Left lobe of liver (tissue), 2 donors: Measurements from ENCODE around the gene KIFC3. TPM values are rescaled to one million over a fixed set of nuclear protein-coding genes. Genes with fewer than 3 reads are reported as not detected.
"Not testable (repeated sequence)": the region's sequence is repeated elsewhere in the genome, so short reads cannot be mapped to it uniquely, and the experiment has no call there.

Experiments used
- ATAC-seq: fragments of 200-7000 bp; cut with Tn5 transposase; one replicate; pipeline ENCODE4 v1.9.1; 2020; ENCODE audit warnings: mild to moderate bottlenecking, moderate library complexity
- DNase-seq: peaks from one replicate; pipeline ENCODE4 v3.0.0-alpha.2; 2020; ENCODE audit warnings: low spot score
- total RNA-seq: library from RNA; stranded (reverse); gene quantifications from one replicate; pipeline ENCODE4 v1.2.1, GENCODE V29; 2021
- donor health status: DM: no; HTN: no; CAD: no; lungs with moderate emphysema.
- donor health status: DM: no; HTN: yes; CAD: no.

KIFC3 gene
- total RNA-seq, 1 donor from 2014 or later, result 43.5 TPM

DNA sequence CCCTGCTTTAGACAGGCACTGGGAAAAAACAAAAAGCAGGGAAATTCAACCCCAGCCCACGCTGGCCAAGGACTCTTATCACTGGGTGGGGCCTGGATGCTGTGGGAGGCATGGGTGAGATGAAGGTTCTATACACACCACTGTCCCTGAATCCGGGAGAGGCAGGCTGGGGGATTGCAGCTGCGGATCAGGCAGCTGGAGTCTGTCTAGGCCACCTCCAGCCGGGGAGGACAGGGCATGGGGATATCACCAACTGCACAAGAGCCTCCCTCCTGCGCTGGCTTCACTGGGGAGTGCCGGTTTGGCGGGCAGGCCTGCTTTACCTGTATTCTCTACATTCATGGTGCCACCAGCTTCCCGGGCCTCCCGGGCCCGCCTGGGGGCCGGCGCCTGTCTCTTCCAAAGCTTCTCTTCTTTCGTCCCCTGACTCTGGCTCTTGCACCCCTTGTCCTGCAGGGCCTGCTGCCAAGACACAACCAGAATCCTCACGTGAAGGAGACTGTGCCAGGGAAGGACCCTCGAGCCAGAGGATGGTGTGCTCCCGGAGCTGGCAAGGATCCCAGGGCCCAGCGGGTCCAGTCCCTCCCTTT lies 13.9 kb downstream of the KIFC3 start:
- no peak for DNase-seq
- no peak for ATAC-seq

DNA sequence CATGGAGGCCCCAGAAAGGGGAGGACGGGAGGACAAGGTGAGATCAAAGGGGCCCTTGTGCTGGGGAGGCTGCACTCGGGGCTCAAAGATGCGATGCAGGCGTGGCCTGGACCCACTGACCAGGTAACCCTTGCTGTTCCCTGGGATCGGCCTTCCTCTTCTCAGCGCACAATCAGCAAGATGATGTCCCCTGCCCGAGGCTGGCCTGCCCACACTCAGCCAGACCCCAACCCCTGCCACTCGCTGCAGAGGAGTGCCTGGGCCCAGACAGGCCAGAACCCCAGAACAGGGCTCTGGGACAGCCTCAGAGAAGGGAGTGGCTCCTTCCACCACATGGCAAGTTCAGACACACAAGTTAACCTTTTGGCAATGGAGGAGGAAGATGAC lies 14.8 kb downstream of the KIFC3 start:
- ATAC-seq, result no peak
- no peak for DNase-seq

DNA sequence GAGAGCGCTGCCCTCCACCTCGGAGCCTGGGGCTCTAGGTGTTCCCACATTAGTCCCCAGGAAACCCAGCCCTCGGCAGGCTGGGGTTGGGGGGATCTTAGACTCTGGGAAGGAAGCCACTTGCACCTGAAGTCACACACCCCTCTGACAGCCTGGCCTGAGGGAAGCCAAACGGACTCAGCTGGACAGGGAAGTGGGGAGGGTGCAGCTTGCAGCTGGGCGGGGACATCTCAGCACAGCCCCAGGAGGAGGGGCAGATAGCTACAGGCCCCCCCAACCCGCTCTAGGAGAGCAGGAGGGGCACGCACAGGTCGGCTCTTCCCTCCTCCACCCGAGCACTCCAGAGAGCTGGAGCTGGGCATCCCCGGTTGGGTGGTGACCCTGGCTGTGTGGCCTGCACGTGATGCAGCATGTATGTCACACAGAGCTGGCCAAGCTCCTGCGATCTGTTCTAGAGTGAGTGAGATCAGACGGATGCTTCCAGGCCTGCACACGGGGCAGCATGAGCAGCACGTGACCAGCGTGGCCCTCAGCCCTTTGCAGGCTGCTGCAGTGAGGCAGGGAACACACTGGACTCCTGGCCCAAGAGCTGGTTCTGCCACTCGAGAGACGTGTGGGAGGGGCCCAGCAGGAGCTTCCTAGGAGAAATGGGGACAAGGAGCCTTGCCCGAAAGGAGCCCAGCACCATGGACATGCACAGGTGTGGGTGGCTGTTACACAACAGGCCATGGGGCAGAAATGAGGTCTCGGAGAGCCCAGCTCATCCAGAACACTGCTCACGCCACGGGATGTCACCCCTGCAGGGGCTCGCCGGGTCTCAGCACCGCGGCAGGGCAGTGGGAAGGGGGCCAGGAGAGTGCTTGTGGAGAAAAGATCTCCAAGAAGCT lies 15.4 kb downstream of the KIFC3 start:
- DNase-seq, result no peak
- ATAC-seq, result peak; percentile 11

DNA sequence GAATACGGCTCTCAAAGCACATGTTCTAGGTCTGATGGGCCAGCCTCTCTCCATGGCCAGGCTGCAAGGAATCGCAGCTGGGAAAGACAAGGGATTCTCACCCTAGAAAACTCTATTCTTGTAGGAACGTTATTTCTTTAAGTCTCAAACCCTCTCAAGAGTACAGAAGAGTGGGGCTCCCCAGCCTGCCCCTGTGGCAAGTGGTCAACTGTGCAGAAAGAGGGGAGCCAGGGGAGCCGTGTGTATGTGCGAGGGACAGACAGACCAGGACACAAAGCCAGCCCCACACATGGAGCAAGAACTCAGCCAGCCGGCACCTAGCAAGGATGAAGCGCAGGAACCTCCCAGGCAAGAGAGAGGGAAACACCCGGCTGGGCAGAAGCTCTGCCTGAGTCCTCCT lies 16.4 kb downstream of the KIFC3 start:
- DNase-seq, result no peak
- no peak for ATAC-seq

DNA sequence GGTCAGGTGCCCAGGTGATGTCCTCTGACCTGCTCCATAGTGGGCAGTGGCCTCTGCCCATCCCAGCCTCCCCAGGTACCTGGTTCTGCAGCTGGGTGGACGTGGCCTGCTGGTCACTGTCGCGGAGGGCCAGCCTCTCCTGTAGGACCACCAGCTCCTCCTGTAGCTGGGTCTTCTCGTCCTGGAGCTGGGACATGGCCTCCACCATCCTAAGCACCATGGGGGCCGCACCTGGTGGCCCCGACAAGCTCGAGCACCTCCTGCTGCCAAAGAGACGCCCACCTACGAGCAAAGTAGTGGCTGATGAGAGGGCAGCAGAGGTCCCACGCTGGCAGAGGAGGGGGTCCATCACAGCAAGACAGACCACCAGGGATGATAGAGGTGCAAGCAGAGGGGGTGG lies 16.9 kb downstream of the KIFC3 start:
- DNase-seq (no peak), ATAC-seq (no peak)

DNA sequence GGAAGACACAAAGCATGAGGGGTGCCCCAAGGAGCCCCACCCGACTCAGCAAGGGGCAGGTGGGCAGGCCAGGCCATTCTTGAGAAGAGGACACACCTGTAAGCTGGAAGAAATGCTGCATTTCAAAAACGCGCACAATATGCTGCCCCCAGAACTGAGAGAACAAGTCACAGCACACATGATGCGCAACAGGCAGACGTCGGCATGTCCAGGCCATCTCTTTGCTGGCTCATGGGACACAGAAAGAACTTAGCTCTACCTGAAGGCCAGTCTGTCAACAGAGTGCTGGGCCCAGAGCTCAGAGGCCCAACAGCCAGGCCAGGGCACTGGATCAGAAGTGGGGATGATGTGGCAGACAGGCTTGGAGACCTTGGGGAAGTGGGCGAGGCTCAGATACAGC lies 18.0 kb downstream of the KIFC3 start:
- ATAC-seq, result no peak

DNA sequence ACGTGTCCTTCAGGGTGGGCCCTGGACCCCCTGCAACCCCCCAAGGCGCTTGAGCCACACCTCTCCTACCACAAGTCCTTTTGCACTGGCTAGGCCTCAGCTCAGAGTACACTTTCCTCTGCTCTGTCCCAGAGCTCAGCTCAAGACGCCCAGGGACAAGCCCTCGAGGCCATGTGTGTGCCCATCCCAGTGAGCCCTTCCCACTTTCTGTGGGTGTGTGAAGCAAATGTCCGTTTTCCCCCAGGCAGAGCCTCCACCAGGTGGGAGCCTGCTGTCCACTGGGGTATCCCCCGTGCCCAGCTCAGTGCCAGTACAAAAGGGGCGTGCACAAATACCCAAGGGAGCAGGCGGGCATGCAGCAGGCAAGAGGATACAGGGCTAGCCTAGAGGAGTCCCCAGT lies 18.4 kb downstream of the KIFC3 start:
- ATAC-seq, result no peak
- DNase-seq, result no peak

More for the DNA sequence above, 18.0 kb downstream of the KIFC3 start:
- no peak for DNase-seq

DNA sequence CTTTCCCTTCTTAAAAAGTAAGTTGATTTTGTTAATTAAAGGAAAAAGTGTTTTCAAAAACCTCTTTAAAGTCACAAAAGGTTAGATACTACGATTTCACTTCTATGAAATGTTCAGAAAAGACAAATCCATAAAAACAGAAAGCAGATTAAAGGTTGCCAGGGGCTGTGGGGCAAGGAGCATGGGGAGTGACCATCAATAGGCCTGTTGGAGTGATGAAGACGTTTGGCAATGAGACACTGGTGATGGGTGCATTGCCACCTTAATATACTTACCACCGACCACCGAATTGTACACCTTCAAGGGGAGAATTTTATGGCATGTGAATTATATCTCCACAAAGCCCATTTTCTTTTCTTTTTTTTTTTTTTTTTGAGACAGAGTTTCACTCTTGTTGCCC lies 19.2 kb downstream of the KIFC3 start:
- no peak for ATAC-seq
- DNase-seq, result no peak

DNA sequence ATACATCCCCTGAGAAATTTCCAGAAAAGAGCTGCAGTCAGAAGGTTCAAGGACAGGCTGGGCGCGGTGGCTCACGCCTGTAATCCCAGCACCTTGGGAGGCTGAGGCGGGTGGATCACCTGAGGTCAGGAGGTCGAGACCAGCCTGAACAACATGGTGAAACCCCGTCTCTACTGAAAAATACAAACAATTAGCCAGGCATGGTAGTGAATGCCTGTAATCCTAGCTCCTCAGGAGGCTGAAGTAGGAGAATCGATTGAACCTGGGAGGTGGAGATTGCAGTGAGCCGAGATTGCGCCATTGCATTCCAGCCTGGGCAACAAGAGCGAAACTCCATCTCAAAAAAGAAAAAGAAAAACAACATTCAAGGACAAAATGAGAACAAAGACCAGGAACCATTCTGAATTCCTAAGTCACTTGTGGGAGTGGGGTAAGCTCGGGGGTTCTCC lies 19.7 kb downstream of the KIFC3 start:
- not testable (repeated sequence) for DNase-seq
- ATAC-seq, result peak; percentile 60

DNA sequence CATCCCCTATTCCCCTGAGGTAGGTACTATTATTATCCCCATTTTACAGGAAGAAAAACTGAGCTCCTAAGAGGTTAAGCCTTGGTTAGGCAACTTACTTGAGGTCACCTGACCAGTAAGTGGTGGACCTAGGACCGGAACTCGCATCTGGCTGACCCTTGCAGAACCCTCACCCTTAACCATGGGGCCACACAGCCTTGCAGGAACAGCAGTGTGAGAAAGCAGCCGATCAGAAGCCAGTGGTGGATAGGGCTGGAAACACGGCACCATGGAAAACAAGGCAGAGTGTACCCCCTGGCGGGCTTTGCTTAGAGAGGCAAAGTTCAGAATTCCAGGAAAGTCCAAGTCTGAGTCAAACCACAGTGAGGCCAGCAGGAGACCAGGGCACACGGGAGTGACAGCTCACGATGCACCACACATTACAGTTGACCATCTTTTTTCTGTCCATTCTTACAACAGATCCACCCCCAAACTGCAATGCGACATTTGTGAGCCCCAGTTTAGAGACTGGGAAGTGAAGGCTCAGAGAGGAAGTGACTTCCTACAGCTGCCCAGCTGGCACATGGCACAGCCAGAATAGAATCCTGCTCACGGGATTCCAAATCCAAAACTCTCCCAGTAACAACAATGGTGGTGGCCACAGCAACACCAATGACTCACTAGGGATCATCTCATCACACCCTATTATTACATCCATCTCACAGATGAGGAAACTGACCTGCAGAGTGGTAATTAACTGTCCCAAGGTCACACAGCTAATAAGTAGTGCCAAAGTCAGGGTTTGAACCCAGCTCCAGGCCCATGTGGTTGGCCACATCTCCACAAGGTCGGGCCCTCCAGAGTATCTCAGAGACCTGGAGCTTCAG lies 20.3 kb downstream of the KIFC3 start:
- DNase-seq, result no peak

DNA sequence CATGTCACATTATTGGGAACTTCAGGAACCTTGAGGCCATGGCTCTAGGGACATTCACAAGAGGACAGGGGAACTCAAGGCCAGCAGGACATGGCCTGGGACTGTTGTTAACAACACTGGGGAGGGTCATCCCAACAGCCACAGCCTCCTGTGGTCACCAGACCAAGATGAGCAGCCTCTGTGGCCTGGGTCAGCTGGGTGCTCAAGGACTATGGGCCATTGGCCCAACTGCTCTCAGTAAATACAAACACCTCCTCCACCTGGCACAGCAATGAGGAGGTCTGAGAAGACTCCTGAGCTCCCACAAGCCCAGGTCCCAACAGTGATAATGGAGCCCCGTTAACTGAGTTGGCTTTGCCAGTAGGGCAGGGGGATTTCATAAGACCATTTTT lies 20.9 kb downstream of the KIFC3 start:
- DNase-seq (no peak), ATAC-seq (peak; percentile 16)

More for the DNA sequence above, 20.3 kb downstream of the KIFC3 start:
- ATAC-seq, result peak; percentile 38

DNA sequence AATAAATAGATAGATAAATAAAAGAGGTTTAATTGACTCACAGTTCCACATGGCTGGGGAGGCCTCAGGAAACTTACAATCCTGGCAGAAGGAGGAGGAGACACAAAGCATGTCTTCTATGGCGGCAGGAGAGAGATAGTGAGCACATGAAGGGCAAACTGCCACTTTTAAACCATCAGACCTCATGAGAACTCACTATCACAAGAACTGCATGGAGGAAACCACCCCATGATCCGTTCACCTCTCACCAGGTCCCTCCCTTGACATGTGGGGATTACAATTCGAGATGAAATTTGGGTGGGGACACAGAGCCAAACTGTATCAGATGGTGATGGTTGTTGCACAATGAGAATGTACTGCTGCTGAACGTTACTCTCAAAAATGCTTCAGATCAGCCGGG lies 22.5 kb downstream of the KIFC3 start:
- not testable (repeated sequence) for DNase-seq, ATAC-seq

DNA sequence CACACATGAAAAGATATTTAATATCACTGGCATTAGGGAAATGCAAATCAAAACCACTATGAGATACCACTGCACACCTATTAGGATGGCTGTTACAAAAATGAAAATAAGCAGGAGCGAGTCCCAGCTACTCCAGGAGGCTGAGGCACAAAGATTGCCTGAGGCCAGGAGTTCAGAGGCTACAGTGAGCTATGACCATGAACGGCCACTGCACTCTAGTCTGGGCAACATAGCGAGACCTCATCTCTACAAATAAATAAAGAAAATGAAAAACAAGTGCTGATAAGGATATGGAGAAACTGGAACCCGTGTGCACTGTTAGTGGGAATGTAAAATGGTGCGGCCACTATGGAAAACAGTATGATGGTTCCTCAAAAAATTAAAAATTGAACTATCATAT lies 23.6 kb downstream of the KIFC3 start:
- DNase-seq, result no peak
- ATAC-seq, result no peak

DNA sequence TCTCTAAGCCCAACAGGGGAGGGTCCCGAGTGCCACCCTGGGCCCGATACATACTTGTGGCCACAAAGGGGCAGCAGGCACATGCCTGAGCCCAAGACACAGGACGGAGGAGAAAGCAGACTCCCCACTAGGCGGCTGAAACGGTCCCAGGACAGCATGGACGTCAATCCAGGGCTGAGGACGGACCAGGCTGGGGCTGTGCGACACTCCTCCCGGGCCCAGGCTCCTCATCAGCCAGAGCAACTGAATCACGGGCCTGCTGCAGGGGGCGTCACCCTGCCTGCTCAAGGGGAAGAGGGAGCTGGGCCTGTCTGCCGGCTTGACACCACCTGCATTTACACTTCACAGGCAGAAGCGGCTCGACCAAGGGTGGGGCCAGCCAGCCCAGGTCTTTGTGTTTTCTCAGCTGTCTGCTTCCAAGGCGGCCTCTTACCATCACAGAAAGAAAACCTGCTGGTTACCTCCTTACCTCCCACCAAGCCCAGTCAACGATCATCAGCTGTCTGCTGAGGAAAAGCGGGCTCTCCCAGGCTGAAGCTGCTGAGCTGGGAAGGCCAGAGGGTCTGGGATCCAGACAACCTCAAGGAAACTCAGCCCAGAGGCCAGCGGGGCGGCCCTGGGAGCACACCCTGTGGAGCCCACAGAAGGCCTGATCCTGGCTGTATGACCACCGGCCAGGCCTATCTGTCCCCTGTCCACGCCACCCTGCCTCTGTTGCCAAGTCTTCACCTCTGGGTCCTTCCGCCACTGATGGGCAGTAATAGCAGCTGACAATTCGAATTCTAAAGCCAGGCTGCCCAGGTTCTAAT lies 26.4 kb downstream of the KIFC3 start:
- DNase-seq, result no peak

DNA sequence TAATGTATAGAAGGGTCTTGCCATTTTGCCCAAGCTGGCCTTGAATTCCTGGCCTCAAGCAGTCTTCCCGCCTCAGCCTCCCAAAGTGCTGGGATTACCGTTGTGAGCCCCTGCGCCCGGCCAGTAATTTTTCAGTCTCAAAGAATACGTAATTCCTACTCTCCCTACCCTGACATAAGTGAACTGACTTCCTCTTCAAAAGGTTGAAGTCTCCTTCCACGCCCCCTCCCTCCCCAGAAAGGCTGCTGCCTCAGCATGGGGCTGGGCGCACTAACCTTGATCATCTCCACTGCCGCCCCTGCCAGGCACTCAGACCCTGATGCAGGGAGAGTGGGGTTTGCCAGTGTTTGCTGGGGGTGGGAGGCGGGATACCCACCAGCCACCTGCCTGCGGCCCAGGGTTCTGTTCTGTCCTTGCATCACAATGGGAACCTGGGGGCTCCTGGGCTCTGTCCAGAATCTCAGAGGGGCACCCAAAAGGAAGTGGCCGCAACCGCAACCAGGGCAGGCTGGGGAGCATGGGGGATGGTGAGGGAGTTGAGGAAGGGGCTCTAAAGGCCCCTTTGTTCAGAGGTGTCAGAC lies 27.5 kb downstream of the KIFC3 start:
- DNase-seq (no peak), ATAC-seq (no peak)

More for the DNA sequence above, 26.4 kb downstream of the KIFC3 start:
- peak; percentile 37 for ATAC-seq

DNA sequence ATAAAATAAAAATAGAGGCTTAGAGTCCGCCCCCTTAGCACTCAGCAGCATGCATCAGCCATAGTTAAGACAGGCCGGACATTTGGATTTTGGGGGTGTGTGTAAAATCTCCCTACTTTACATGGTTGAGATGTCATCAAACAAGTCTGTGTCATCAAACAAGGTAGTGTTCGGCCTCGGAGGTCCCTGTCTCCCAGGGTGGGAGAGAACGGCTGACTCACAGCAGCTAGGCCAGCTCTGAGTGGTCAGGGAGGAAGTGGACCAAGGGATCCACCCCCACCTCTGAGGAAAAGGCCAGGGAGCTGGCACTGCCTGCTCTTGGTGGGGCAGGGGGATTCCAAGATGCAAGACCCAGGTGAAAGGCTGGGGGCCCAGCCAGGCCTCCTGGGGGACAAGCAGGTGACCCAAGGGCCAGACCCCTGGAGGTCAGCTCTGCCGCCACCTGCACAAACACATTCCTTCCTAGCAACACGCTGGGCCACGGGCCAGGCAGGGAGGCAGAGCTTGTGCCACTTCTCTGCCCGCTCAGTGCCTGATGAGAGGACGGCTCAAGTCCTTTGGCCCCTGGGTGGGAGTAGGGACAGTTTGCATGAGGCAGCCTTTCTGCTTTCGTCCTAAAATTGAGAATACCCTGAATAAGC lies 28.5 kb downstream of the KIFC3 start:
- DNase-seq (no peak), ATAC-seq (no peak)

DNA sequence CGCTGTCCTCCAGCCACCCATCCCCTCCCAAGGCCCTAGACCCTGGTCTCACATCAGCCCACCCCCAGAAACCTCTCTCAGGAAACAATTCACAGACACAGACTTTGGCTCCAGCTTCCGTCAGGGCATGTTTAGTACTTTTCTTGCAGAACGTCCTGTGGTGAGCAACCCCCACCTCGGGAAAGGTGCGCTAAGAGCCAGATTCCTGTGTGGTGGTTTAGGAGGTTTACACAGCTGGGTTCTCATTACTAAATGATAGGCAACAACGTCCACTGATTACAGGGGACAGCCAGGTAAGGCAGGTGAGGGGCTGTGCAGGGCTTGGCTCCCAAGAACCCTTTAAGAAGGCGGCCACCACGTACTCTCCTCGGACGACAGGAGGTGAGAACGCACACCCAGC lies 29.3 kb downstream of the KIFC3 start:
- ATAC-seq (no peak), DNase-seq (no peak)

DNA sequence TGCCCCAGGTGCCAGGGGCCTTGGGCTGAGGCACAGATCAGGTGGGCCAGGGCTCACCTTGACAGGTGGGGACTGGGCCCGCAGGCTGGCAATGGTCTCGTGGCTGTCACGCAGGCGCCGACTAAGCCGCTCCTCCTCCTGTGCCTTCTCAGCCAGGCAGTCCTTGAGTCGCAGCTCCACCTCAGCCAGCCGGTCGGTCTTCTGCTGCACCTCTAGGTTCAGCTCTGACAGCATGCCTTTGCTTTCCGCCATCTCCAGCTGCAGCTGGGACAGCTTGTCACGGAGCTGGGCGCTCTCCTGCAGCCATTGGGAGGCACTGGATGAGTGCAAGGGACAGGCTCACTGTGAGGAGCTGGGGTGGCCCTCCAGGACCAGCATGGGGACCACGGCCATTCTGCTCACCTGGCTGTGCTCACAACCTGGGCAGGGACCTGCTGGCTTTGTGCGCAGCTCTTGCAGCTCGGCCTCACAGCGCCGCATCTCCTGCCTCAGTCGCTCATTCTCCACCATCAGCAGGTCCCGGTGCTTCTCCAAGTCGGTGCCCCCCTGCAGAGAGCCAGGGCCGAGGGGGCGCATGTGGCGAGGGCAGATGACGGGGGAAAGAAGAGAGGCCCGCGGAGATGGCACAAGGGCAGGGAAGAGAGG lies 31.0 kb downstream of the KIFC3 start:
- ATAC-seq (no peak), DNase-seq (no peak)

DNA sequence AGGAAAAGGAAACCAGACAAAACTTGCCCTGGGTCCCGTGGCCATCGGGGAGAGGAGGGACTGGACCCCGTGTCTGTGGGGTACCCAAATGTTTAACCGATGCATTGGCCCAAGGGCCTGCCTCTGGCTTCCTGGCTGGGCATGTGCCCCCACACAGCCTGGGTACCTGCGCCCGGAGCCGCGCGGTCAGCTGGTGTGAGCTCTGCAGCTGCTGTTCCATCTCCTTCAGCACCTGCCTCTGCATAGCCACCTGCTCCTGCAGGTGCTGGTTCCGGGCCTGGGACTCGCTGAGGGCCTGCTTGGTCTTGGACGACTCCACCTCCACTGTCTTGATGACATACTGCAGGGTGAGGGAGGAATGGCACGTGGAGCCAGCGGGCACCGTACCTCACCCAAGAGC lies 31.9 kb downstream of the KIFC3 start:
- DNase-seq, result no peak
- no peak for ATAC-seq
